NCI-H460 (cell line): ENCODE data around the gene RIMKLA. TPM values are rescaled to one million over a fixed set of nuclear protein-coding genes. Genes with fewer than 3 reads are reported as not detected.

Experiments used
- DNase-seq: peaks from one replicate; pipeline ENCODE4 v3.0.0-alpha.2; 2016; ENCODE audit warnings: low read depth; ENCODE audit errors: extremely low read depth
- total RNA-seq: library from RNA; depleted of rRNA; stranded (reverse); fragments of >200 nt; shearing (Covaris generic); gene quantifications from 2 replicates; pipeline ENCODE4 v1.2.3, GENCODE V29; 2014

RIMKLA gene
- total RNA-seq, 1 experiment from 2014 or later = 2.7 TPM

DNA sequence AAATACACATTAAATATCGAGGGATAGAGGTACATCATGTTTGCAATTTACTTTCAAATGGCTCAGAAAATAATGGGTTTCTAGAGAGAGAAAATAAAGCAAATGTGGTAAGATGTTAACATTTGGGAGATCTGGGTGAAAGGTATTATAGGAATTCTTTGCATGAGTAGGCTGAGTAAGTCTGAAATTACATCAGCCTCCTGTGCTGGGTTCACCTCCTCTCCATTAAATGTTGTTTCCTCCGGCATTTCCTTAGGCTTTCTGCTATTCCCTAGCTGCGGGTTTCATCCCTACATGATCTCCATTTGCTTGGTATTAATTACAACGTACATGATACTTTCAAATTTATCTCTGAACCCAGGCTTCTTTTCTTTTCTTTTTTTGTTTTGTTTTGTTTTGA, 43.6 kb downstream of the RIMKLA start:
- no peak for DNase-seq

DNA sequence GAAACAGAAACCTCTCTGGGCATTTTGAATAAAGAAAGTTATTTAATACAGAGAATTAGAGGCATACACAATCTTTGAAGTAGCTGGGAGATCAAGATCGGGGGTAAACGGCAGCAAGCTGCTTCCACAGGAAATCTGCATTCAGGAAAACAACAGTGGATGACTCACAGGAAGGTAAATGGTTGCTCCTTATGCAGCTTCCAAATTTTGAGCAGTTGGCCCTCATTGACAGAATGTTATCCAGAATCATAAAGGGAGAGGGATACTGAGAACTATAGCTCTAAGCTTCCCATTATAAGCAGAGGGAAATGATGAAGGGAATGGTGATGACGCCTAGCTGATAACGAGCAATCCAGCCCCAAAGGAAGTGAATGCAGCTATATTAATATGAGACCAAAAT, 46.6 kb downstream of the RIMKLA start:
- DNase-seq = no peak

DNA sequence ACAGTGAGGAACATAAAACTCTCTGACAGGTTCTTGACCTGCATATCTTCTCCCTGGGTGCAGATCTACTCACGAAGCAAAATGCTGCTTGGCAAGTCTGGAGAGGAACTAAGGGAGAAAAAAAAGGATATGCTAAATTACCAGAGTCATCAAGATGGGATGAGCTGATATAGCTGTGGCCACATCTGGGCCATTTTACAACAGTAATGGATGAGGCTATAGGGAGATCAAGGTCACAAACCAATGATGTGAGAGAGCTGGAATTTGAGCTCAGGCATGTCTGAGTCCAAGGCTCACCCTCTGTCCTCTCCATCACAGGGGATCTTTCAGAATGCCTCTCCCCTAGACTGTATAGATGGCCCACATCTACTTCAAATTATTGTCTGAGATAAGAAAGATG, 49.0 kb downstream of the RIMKLA start:
- DNase-seq = no peak

GRCh38 chr1:42430286-42431135, 49.9 kb downstream of the RIMKLA start:
- no peak for DNase-seq

DNA sequence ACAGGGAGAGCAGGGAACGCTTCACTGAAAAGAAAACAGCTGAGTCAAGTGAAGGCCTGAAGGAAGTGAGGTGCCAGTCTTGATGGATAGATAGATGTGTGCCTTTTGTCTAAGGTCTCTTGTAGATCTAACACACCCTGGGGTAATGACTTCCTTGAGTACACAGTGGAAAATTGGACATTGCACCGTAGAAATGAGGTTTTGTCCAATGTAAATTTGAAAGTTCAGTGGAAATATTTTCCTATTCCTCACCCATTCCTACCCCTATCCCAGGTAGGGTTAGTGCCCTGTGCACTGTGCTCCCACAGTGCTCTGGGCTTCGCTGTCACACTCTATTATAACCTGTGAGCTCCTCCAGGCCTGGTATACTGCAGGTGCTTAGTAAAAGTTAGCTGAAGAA, 50.9 kb downstream of the RIMKLA start:
- no peak for DNase-seq

DNA sequence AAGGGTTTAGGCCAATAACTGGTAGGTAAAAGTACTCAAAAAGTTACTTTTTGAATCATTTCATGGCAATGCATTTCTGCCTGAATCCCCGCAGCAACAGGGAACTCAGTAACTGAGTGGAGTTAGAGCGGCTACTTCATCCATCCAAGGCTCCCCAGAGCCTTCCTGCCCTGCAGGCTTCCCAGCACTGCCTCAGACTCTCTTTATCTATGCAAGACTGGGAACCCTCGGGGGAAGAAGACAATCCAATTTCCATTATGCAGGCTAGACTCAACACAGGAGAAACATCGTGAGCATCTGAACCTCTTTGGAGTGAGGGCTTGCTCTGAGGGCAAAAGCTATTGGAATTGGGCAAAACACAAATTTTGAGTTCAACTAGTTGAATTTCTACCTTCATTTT, 52.1 kb downstream of the RIMKLA start:
- DNase-seq = no peak

DNA sequence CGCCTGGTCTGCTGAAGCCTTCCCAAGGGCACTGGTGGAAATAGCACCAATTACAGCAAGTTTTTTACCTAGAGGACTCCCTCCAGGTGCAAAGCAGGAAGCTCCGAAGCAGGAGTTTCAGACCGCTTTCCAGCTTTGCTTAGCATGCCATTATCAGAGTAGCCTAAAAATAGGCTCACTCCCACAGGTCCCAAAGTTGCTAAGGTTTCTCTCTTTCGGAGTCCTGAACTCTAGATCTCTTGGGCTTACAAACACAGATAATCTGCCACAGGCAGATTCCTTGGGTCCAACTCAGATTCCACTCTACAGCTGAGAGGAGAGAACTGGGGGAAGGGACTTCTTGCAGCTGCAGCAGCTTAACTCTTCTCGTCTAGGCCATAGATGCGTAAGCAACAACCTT, 52.8 kb downstream of the RIMKLA start:
- no peak for DNase-seq

DNA sequence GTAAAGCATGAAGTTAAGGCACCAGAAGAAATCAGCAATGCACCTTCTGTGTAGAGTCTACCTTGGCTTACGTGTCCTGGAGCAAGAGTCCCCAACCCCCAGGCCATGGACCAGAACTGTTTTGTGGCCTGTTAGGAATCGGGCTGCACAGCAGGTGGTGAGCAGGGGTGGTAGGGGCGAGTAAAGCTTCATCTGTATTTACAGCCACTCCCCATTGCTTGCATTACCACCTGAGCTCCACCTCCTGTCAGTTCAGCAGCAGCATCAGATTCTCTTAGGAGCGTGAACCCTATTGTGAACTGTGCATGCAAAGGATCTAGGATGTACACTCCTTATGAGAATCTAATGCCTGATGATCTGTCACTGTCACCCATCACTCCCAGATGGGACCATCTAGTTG, 53.7 kb downstream of the RIMKLA start:
- no peak for DNase-seq

DNA sequence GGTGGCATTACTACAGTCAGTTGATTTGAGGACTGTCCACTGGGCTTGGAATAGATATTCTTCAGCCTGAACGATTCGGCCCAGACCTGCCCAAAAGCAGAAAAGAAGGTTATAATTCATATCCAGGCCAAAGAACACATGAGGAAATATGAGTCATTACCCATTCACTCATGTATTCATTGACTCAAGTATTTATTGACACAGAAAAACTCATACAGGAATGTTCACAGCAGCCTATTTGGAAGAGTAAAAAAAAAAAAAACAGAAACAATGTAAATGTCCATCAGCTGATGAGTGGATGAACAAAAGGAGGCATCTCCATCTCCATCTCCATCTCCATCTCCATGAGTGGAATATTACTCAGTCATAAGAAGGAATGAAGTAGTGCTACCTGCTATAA, 59.3 kb downstream of the RIMKLA start:
- DNase-seq = no peak

GRCh38 chr1:42442662-42443061, 62.1 kb downstream of the RIMKLA start:
- no peak for DNase-seq

- DNase-seq = no peak
Measured at GRCh38 chr1:42449256-42449655, 68.7 kb downstream of the RIMKLA start.

GRCh38 chr1:42450061-42450460, 69.5 kb downstream of the RIMKLA start:
- no peak for DNase-seq

DNA sequence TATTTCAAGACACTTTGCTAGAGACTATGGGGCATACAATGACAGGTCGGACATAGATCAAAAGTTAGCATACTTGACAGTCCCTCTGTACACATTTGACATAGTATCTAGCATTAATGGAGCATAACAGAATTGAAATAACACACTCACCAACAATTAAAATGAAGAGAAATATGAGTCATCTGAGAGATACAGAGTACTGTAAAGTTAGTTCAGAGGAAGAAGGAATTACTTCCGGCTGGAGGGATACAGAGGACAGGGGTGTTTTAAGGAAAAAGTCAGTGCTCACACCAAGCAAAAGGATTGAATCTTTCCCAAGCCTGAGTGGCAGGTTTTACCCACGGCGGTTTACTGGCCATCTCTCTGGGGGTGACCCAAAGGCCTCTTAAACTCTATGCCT, 72.8 kb downstream of the RIMKLA start:
- no peak for DNase-seq

DNA sequence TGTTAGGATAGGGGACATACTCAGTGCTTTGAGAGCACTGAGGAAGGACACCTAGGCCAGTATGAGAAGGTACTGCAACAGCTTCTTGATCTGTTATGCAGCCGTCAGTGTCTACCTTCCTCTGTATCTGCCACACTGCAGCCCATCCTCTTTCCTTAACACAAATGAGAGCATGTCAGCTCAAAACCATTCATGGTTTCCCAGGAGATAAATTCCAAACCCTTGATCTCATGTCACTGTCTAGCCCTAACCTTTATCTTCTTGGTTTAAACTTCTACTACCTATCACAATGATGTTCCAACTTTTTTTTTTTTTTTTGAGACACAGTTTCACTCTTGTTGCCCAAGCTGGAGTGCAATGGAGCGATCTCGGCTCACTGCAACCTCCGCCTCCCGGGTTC, 73.8 kb downstream of the RIMKLA start:
- no peak for DNase-seq

DNA sequence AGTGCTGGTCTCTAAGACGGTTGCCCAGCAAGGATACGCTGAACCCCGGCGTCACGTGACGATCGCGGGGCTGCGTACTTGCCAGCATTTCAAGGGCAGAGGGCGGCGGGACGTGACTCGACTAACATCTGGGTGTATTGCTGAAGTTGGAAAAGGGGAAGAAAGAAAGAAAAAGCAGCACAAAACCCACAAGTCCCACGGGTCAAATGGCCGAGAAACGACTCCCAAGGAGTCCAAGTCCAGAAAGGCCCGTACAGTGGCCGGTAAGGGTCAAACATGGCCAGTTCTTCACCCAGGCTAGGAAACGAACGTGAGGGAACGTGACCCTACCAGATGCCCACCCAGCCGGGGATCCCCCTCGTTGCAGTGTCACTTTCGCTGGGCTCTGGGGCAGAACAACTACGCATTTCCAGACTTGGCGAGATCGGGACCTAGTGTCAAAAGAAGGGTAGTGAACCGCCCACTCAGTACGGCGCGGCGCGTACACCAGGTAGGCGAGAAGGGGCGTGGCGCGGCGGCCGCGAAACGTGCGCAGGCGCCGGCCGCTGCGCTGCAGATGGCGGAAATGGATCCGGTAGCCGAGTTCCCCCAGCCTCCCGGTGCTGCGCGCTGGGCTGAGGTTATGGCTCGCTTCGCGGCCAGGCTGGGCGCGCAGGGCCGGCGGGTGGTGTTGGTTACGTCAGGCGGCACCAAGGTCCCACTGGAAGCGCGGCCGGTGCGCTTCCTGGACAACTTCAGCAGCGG, 75.6 kb downstream of the RIMKLA start, which contains the start of the genes PPCS and ZMYND12:
TSS of gene PPCS (plus strand) at position 534 of the 744 bp plus-strand sequence. CDS start at position 557, 23 bp downstream.
TSS of gene ZMYND12 (minus strand) at position 13 of the 744 bp plus-strand sequence. CDS start 25 bp downstream, outside the sequence.
- peak; percentile 64 for DNase-seq

- DNase-seq = peak; percentile 25
Measured at GRCh38 chr1:42456754-42457089, 76.1 kb downstream of the RIMKLA start.

- no peak for DNase-seq
Measured at GRCh38 chr1:42461196-42461595, 80.6 kb downstream of the RIMKLA start.

DNA sequence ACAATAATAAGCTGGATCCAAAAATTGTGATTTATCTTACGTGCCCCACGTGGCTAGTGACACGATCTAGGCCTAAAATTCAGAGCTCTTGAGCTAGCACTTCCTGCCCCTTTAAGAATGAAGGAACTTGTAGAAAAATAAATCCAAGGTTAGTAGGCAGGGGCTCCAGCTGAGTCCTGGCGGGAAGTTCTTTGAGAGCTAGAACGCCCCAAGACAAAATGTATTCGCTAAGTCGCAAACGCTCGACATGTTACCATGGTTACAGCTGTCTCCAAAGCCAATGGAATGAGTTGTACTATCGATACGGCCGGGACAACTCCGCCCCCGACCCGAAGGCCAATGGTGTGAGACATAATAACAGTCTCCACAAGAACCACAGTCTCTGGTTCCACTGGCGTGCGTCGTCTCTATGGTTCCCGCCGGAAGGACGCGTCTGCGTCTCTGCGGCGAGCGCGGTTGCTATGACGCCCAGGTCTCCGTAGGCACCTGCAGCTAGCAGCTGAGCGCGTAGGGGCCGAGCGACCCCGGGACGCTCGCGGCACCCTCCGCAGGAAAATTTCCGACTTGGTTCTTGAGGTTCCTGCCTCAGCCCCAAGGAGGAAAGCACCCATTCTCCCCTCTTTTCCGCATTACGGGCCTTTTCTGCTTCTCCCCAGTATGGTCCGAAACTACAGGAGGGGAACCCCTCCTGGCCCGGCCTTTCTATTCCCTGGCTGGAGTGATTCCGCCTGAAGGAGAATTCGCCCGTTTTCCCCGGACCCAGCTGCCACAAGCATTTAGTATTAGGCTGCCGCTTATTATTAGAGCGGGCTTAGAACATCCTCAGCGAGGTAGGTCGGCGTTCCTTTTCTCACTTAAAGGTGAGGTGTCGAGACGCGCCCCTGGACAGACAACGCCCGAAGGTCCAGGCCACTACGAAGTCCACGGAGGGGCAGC, 82.5 kb downstream of the RIMKLA start, which contains the start of gene CCDC30:
TSS of gene CCDC30 (plus strand) at position 459 of the 936 bp plus-strand sequence. CDS start 17,266 bp downstream, outside the sequence.
- DNase-seq = peak; percentile 96

DNA sequence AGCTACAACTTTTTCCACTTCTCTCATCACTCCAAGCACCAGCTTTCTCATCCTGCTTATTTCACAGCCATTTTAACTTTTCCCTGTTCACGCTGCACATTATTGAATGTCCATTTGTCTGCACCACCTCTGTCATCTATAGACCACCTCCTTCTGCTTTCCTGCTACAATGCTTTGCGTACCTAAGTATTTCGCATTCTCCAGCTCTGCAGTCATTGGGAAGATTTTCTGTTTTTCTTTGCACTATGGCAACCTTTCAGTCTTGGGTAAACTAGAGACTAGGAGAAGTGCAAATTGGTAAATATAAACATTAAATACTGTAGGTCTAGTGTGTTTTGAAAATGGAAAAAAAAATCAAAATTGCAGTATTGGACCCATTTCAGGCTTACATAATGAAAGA, 83.3 kb downstream of the RIMKLA start:
- DNase-seq = no peak

DNA sequence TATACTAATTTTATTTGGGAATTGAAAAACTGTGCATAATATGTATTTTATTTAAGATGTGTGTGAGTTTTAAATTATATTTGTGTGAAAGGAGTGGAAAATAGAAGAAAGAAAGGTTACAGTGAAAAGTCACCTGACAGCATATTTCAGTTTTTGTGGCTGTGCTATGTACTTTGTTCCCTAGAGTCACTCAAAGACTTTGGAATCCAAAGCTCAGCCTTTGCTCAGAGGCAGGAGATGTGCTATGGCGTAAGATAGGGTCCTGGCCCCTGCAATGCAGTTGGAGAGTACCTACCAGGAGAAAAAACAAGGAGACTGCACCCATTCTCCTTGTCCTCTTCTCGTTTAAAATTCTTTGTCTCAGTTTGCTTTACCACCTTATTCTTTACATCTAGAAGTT, 85.4 kb downstream of the RIMKLA start:
- no peak for DNase-seq

DNA sequence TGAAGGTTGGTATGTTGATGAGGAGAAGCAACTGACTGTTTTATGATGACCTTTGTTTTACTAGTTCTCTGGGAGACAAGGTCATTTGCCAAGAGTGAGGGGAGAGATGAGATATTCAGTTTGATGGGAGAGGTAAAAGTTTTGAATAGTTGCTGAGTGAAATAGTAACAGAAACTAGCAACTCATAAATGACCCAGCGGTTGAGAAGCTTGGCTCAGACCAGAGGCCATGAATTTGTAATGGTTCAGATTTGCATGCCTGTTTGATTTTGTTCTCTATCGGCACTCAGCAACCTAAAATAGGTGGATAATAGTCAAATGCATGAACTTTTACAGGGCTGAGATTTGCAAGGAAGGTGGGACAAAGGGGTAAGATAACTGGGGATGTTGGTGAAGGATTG, 89.1 kb downstream of the RIMKLA start:
- no peak for DNase-seq
